B cell (primary cell): Measurements from ENCODE around the gene KCNJ6. TPM values are rescaled to one million over a fixed set of nuclear protein-coding genes. Genes with fewer than 3 reads are reported as not detected.

Source experiments
- ATAC-seq: fragments of 200-7000 bp; cut with Tn5 transposase; one replicate; pipeline ENCODE4 v1.10.0; 2021; ENCODE audit warnings: low read depth, mild to moderate bottlenecking, moderate number of reproducible peaks, moderate library complexity
- CTCF ChIA-PET: fragments of 350-600 bp; sonication (Branson Sonifier 250); formaldehyde crosslinking; loops from one replicate; lab custom pipeline; 2021; ENCODE audit warnings: antibody characterized with exemption, inconsistent platforms; lab: Charles Lee
- POLR2A ChIA-PET: fragments of 350-600 bp; sonication (Branson Sonifier 250); formaldehyde crosslinking; loops from one replicate; lab custom pipeline; 2021; ENCODE audit warnings: antibody characterized with exemption; lab: Charles Lee
- DNase-seq: peaks from one replicate; pipeline ENCODE4 v3.0.0; 2013
- H2AFZ ChIP-seq: 2 replicates; pipeline ENCODE4 v1.6.1; 2012; ENCODE audit warnings: mild to moderate bottlenecking, low read depth, low read length; ENCODE audit not compliant: insufficient read depth, poor library complexity, severe bottlenecking
- H3K27ac ChIP-seq, 2 donors: 1 replicate in 1 of 2; 2 replicates in 1 of 2; pipeline ENCODE4 v1.5.1; 2012 to 2013; ENCODE audit warnings: low read length in 2 of 2, mild to moderate bottlenecking in 2 of 2, moderate library complexity in 1 of 2
- H3K27me3 ChIP-seq, 4 experiments: fragments of 200-600 bp in 1 of 4; sonication (generic) in 1 of 4; replicated peaks in 1 of 4; 1 replicate in 2 of 4; 2 replicates in 2 of 4; pipeline versions ENCODE4 v1.6.1 to v1.7.0; 2013 to 2016; ENCODE audit warnings: low read length in 3 of 4, mild to moderate bottlenecking in 2 of 4, mixed read lengths in 1 of 4, moderate library complexity in 1 of 4; ENCODE audit not compliant: insufficient read depth in 4 of 4, control insufficient read depth in 3 of 4; ENCODE audit errors: control extremely low read depth in 1 of 4
- H3K36me3 ChIP-seq, 2 experiments: replicated peaks in 1 of 2; 1 replicate in 1 of 2; 2 replicates in 1 of 2; pipeline versions ENCODE4 v1.6.1 to v1.7.1; 2013; ENCODE audit warnings: low read length in 1 of 2; ENCODE audit not compliant: insufficient read depth in 2 of 2, control insufficient read depth in 1 of 2; ENCODE audit errors: control extremely low read depth in 1 of 2, extremely low read depth in 1 of 2
- H3K4me1 ChIP-seq, 2 donors: fragments of 200-600 bp in 1 of 2; sonication (generic) in 1 of 2; 1 replicate in 1 of 2; 2 replicates in 1 of 2; pipeline versions ENCODE4 v1.5.1 to v1.6.1; 2013 to 2017; ENCODE audit warnings: low read length in 2 of 2; ENCODE audit not compliant: control insufficient read depth in 2 of 2, insufficient read depth in 2 of 2
- H3K4me2 ChIP-seq: replicated peaks from 2 replicates; pipeline ENCODE3; 2012; ENCODE audit warnings: mild to moderate bottlenecking, low read depth, low read length; ENCODE audit not compliant: poor library complexity, severe bottlenecking
- H3K4me3 ChIP-seq, 5 experiments: fragments of 200-600 bp in 1 of 5; sonication (generic) in 1 of 5; 1 replicate in 3 of 5; 2 replicates in 2 of 5; pipeline versions ENCODE4 v1.5.1 to v1.7.0; 2011 to 2016; ENCODE audit warnings: low read length in 4 of 5, mild to moderate bottlenecking in 4 of 5, low read depth in 2 of 5, control low read depth in 1 of 5, moderate library complexity in 1 of 5; ENCODE audit not compliant: insufficient read depth in 1 of 5; ENCODE audit errors: control extremely low read depth in 1 of 5, extremely low read depth in 1 of 5
- H3K79me2 ChIP-seq: fragments of 200-600 bp; sonication (generic); one replicate; pipeline ENCODE4 v1.6.0; 2016; ENCODE audit warnings: low read length; ENCODE audit not compliant: control insufficient read depth, insufficient read depth
- H3K9ac ChIP-seq: fragments of 200-600 bp; sonication (generic); 2 replicates; pipeline ENCODE4 v1.6.1; 2017; ENCODE audit warnings: mild to moderate bottlenecking, low read length, moderate library complexity
- H3K9me3 ChIP-seq, 3 donors: one replicate each; pipeline versions ENCODE4 v1.6.1 to v1.7.1; 2013; ENCODE audit warnings: low read length in 2 of 3; ENCODE audit not compliant: control insufficient read depth in 2 of 3, insufficient read depth in 1 of 3; ENCODE audit errors: control extremely low read depth in 1 of 3
- H4K20me1 ChIP-seq: 2 replicates; pipeline ENCODE4 v1.6.0; 2012; ENCODE audit warnings: mild to moderate bottlenecking, low read length; ENCODE audit not compliant: insufficient read depth, control insufficient read depth, poor library complexity, severe bottlenecking
- H3K27ac Mint-ChIP-seq: one replicate; pipeline ENCODE4 v1.8.0; 2021; ENCODE audit warnings: mixed read lengths
- H3K27me3 Mint-ChIP-seq: one replicate; pipeline ENCODE4 v1.8.0; 2021; ENCODE audit warnings: mixed read lengths
- H3K4me1 Mint-ChIP-seq: one replicate; pipeline ENCODE4 v1.8.0; 2021; ENCODE audit warnings: mixed read lengths
- H3K4me3 Mint-ChIP-seq: one replicate; pipeline ENCODE4 v1.8.0; 2021; ENCODE audit warnings: mixed read lengths
- H3K9me3 Mint-ChIP-seq: one replicate; pipeline ENCODE4 v1.8.0; 2022; ENCODE audit warnings: mixed read lengths; ENCODE audit not compliant: insufficient read depth
- CTCF ChIP-seq: fragments of 200-600 bp; IDR thresholded peaks from one replicate; pipeline ENCODE4 v1.8.0; 2022; ENCODE audit warnings: antibody characterized with exemption, mild to moderate bottlenecking
- EZH2 ChIP-seq: IDR thresholded peaks from 2 replicates; pipeline ENCODE4 v1.6.1; 2012; ENCODE audit warnings: borderline replicate concordance, low read depth, mild to moderate bottlenecking, moderate library complexity, low read length; ENCODE audit not compliant: insufficient read depth, poor library complexity, severe bottlenecking
- WGBS: methylation state at CpG from one replicate; pipeline ENCODE4 v1.1.5; 2013; ENCODE audit warnings: missing lambda C conversion rate; ENCODE audit not compliant: insufficient coverage; 5-methylcytosine and 5-hydroxymethylcytosine counted together
- intact Hi-C: fragments of 100-400 bp; cut with micrococcal nuclease; formaldehyde crosslinking; loops from one replicate; pipeline ENCODE4 v1.10.0; 2022
- polyA plus RNA-seq: library from polyadenylated mRNA; depleted of rRNA; stranded (reverse); fragments of >200 nt; gene quantifications from 2 replicates; pipeline ENCODE4 v1.2.3, GENCODE V29; 2012
- total RNA-seq, 2 donors: library from RNA; stranded (reverse); fragments of 120-200 nt in 1 of 2; gene quantifications; 1 replicate in 1 of 2; 2 replicates in 1 of 2; pipeline versions ENCODE4 v1.2.3 to v1.2.4, GENCODE V29; 2013 to 2022

Gene KCNJ6
- total and polyA plus RNA-seq, 2 donors (not counting 1 experiment from before 2014, with no cell fraction given), result not detected

- H3K4me3 ChIP-seq, result no peak overlapping the region
- Mint-ChIP-seq H3K9me3 (peaks cover 4% of the 10 kb centered on the region), H3K4me3 (no peak overlapping the region), H3K4me1 (no peaks in the 10 kb centered on the region), H3K27ac (no peak overlapping the region), H3K27me3 (peaks cover 19% of the 10 kb centered on the region)
- intact Hi-C loops, result no loop called here
- DNase-seq (no peak), ATAC-seq (no peak)
- H3K9me3 ChIP-seq, result no peaks in the 10 kb centered on the region
- H2AFZ ChIP-seq, result no peak overlapping the region
- TF ChIP-seq CTCF, result no peak
- peaks cover 0 to 4% (median 2%) of the 10 kb centered on the region in 4 experiments for H3K27me3 ChIP-seq
- no peak overlapping the region for H3K4me2 ChIP-seq
- H3K9ac ChIP-seq, result no peak overlapping the region
- H3K79me2 ChIP-seq, result no peaks in the 10 kb centered on the region
- H4K20me1 ChIP-seq, result no peaks in the 10 kb centered on the region
- ChIA-PET POLR2A (no interaction called here), CTCF (interaction anchor here (1.1 kb wide), 1 partner anchor 9 kb away, joined by 3 read pairs; no protein-coding TSS in a partner anchor)
- no peaks in the 10 kb centered on the region for H3K4me1 ChIP-seq
- no peak overlapping the region for H3K27ac ChIP-seq
- WGBS, result 72% methylated on average over 4 of the region's 6 CpGs
- H3K36me3 ChIP-seq, result no peaks in the 10 kb centered on the region
Measured at GRCh38 chr21:37682966-37683365, 233.3 kb downstream of the KCNJ6 start.

GRCh38 chr21:37677006-37677405, 239.3 kb downstream of the KCNJ6 start:
- H3K27me3 Mint-ChIP-seq, result peaks cover 44% of the 10 kb centered on the region
- ChIA-PET CTCF (interaction anchor here (0.8 to 2.2 kb wide), 2 partner anchors 10 to 18 kb away, joined by 3 to 4 read pairs; no protein-coding TSS in a partner anchor), POLR2A (no interaction called here)
- no peak overlapping the region for H3K27ac Mint-ChIP-seq
- no peak overlapping the region for H3K4me3 Mint-ChIP-seq
- Histone ChIP-seq H3K27ac (no peak overlapping the region), H3K9ac (no peak overlapping the region), H2AFZ (no peak overlapping the region), H3K36me3 (no peaks in the 10 kb centered on the region), H3K9me3 (peaks cover 0 to 3% (median 0%) of the 10 kb centered on the region in 3 donors), H3K4me3 (no peak overlapping the region), H3K4me1 (no peaks in the 10 kb centered on the region), H3K27me3 (peaks cover 0 to 24% (median 7%) of the 10 kb centered on the region in 4 experiments), H3K4me2 (no peak overlapping the region), H4K20me1 (no peaks in the 10 kb centered on the region), H3K79me2 (no peaks in the 10 kb centered on the region)
- peaks cover 2% of the 10 kb centered on the region for H3K4me1 Mint-ChIP-seq
- ATAC-seq (no peak), DNase-seq (no peak)
- intact Hi-C loops, result no loop called here
- 81% methylated on average over 3 of the region's 4 CpGs for WGBS
- H3K9me3 Mint-ChIP-seq, result peaks cover 4% of the 10 kb centered on the region
- TF ChIP-seq CTCF, result no peak
- TF ChIP-seq EZH2, result no peak
